ENCODE measurements around the gene PCDHB10.
"Not testable (repeated sequence)": the region's sequence is repeated elsewhere in the genome, so short reads cannot be mapped to it uniquely, and the experiment has no call there.

- not testable (repeated sequence) for TF ChIP-seq POLR2AphosphoS5 (IDR thresholded peaks at IDR 0.05; ENCODE audit: low read depth, low read length); REST (IDR thresholded peaks at IDR 0.05; ENCODE audit: low read depth); RAD21 (IDR thresholded peaks at IDR 0.05; ENCODE audit: low read depth); CTCF (IDR thresholded peaks at IDR 0.05 in 2 of 3, conservative IDR thresholded peaks at IDR 0.05 in 1 of 3; ENCODE audit: borderline replicate concordance in 1 of 3, insufficient read depth in 1 of 3, low read depth in 2 of 3, low read length in 2 of 3); ZFX (IDR thresholded peaks at IDR 0.05)
Observed at GRCh38 chr5:141157356-141157755, 34.8 kb upstream of the PCDHB10 start.

Data from HCT116 (cell line).